Rectal smooth muscle tissue (tissue), 1 donor: ENCODE data around the gene SLC6A3.

Experiments used
- H3K27ac ChIP-seq: one replicate; pipeline ENCODE4 v1.7.0; 2013; ENCODE audit warnings: low read depth, low read length, inconsistent platforms
- H3K27me3 ChIP-seq: one replicate; pipeline ENCODE4 v1.7.0; 2013; ENCODE audit warnings: low read length; ENCODE audit not compliant: control insufficient read depth, insufficient read depth
- H3K36me3 ChIP-seq: one replicate; pipeline ENCODE4 v1.7.0; 2013; ENCODE audit warnings: low read length; ENCODE audit not compliant: control insufficient read depth, insufficient read depth
- H3K4me1 ChIP-seq: one replicate; pipeline ENCODE4 v1.7.0; 2013; ENCODE audit warnings: low read length; ENCODE audit not compliant: control insufficient read depth, insufficient read depth
- H3K4me3 ChIP-seq: one replicate; pipeline ENCODE4 v1.7.0; 2013; ENCODE audit warnings: low read length
- H3K9ac ChIP-seq: one replicate; pipeline ENCODE4 v1.7.0; 2013; ENCODE audit warnings: low read length

Gene SLC6A3

GRCh38 chr5:1483856-1484729 is 38.9 kb upstream of the SLC6A3 start:
- Histone ChIP-seq H3K36me3 (peaks cover 13% of the 10 kb centered on the region), H3K27ac (no peak overlapping the region)

GRCh38 chr5:1483064-1483463 is 37.8 kb upstream of the SLC6A3 start:
- Histone ChIP-seq H3K27me3 (no peaks in the 10 kb centered on the region), H3K27ac (no peak overlapping the region), H3K4me1 (no peaks in the 10 kb centered on the region), H3K9ac (no peak overlapping the region), H3K4me3 (no peak overlapping the region), H3K36me3 (peaks cover 13% of the 10 kb centered on the region)

More at GRCh38 chr5:1483856-1484729, 38.9 kb upstream of the SLC6A3 start:
- Histone ChIP-seq H3K27me3 (no peaks in the 10 kb centered on the region), H3K9ac (no peak overlapping the region), H3K4me3 (no peak overlapping the region), H3K4me1 (no peaks in the 10 kb centered on the region)

- no peak overlapping the region for H3K9ac ChIP-seq
- H3K27ac ChIP-seq = no peak overlapping the region
- H3K27me3 ChIP-seq = no peaks in the 10 kb centered on the region
- H3K4me3 ChIP-seq = no peak overlapping the region
- peaks cover 9% of the 10 kb centered on the region for H3K36me3 ChIP-seq
- H3K4me1 ChIP-seq = no peaks in the 10 kb centered on the region
Observed at GRCh38 chr5:1481959-1482331, 36.7 kb upstream of the SLC6A3 start.

DNA sequence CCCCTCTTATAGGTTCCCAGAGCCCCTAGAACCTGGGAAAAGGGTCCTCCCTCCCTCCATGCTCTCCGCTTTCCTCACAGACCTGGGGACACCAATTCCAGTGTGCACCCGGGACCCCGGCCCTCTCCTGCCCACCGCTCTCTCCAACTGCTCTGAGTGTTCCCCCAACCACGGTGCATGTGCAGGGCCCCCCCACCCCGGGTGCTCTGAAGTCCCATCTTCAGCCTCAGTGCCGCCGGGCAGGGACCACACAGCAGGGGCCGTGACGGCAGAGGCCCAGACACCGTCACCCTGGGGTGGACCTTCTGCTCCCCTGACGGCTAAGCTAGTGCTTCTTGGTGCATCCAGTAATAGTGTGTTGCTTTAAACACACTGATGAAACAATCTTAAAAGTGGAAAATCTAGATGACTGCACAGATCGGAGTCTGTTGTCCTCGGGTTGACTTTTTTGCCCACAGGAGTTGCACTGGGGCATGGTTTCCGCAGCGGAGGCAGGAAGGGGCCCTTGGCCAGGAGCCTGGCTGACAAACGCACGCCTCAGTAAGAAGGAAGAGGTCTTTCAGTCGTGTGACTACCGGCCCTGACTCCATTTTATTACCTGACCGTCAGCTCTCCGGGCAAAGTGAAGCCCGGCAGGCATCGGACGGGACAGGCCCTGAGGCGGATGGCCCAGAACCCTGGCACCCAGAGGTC is 36.2 kb upstream of the SLC6A3 start:
- no peaks in the 10 kb centered on the region for H3K4me1 ChIP-seq
- no peak overlapping the region for H3K9ac ChIP-seq
- no peak overlapping the region for H3K4me3 ChIP-seq
- H3K27ac ChIP-seq = no peak overlapping the region
- peaks cover 7% of the 10 kb centered on the region for H3K36me3 ChIP-seq
- no peaks in the 10 kb centered on the region for H3K27me3 ChIP-seq

DNA sequence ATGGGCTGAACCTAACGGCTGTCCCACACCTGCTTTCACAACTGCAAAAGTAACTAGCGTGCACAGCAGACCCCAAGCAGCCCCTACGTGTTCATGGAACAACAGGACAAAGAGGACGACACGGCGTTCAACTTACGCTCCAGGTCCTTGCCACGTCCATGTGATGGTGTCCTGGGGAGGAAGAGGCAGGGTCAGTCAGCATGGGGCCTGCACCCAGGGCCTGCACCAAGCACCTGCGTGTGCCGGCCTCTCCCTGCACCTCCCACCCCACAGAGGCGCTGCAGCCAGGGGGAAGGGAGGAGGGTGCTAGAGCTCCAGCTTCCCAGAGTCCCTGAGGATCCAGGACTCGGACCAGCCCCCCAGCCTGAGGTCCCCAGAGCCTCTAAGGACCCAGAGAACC is 35.6 kb upstream of the SLC6A3 start:
- no peak overlapping the region for H3K9ac ChIP-seq
- no peak overlapping the region for H3K27ac ChIP-seq
- no peak overlapping the region for H3K4me3 ChIP-seq
- H3K27me3 ChIP-seq = no peaks in the 10 kb centered on the region
- H3K4me1 ChIP-seq = no peaks in the 10 kb centered on the region
- peaks cover 7% of the 10 kb centered on the region for H3K36me3 ChIP-seq

- no peaks in the 10 kb centered on the region for H3K4me1 ChIP-seq
- no peaks in the 10 kb centered on the region for H3K27me3 ChIP-seq
- no peak overlapping the region for H3K27ac ChIP-seq
- H3K4me3 ChIP-seq = no peak overlapping the region
- no peak overlapping the region for H3K9ac ChIP-seq
- peaks cover 7% of the 10 kb centered on the region for H3K36me3 ChIP-seq
Observed at GRCh38 chr5:1480217-1480616, 35.0 kb upstream of the SLC6A3 start.

DNA sequence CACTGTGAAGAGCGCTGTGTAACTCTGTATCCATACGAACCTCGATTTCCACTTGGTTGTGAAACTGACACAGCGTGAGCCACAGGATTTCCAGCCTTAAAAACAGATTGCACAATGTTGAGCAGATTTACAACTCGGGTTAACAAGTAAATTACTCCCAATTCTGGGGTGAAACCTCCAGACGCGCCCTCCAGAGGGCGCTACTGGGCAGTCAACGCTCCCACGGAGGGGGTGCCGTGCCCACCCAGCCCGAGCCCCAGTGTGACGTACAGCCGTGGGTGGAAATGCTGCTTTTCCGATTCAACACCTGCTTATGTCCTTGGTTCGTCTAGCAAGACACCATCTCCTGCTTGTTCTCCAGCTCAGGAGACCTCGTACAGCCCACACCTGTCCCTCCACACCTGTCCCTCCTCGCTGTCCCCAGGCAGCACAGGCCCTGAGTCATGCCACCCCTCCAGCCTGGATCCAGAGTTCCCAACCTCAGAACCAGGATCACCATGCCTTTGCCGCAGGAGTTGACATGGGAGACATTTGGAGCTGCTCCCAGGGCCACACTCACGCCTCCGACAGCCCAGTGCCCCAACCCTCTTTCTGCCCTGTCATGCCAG is 34.4 kb upstream of the SLC6A3 start:
- Histone ChIP-seq H3K4me1 (no peaks in the 10 kb centered on the region), H3K27me3 (no peaks in the 10 kb centered on the region), H3K9ac (no peak overlapping the region), H3K36me3 (peaks cover 7% of the 10 kb centered on the region), H3K4me3 (no peak overlapping the region), H3K27ac (no peak overlapping the region)

DNA sequence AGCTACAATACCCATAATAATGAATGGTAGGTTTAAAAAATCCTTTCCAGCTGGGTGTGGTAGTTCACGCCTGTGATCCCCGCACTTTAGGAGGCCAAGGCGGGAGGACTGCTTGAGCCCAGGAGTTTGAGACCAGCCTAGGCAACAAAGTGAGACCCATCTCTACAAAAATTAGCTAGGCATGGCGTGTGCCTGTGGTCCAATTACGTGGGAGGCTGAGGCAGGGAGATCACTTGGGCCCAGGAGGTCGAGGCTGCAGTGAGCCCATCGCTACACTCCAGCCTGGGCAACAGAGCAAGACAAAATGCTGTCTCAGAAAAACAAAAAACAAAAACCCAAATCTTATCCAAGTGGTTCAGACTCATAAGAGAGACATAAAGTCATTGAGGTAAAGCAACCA is 33.8 kb upstream of the SLC6A3 start:
- Histone ChIP-seq H3K27ac (no peak overlapping the region), H3K9ac (no peak overlapping the region), H3K27me3 (no peaks in the 10 kb centered on the region), H3K4me1 (no peaks in the 10 kb centered on the region), H3K36me3 (peaks cover 7% of the 10 kb centered on the region), H3K4me3 (no peak overlapping the region)

DNA sequence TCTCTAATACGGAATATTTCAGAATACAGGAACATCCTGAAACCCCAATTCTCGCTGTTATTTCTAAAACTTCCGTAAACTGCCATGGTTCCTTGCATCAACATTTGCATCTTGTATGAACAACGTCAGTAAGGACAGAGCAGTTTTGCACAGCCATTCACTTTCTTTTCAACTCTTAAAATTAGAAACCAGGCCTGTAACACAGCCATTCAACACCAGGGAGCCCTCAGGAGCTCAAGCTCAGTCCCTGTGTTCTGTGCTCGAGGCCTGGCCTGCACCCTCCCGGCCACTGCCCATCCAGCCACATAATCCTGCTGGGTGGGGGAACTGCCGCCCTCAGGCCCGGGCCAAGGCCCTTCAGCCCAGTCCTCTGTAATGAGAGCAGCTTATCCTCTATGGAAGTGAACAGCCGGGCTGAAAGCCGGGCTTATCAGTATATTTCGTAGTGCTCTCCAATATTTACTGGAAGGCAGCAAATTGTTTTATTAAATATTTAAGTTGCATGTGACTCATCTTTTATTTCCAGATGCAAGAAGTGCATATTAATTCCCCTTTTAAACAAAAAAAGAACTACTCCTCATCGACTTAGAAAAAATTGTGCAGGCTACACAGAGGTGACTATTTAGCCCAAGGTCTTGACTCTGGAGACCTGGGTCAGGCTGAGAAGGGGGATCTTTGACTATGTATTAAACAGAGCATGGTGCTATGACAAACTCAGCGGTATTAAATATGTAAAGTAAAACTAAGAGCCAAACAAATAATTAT is 33.2 kb upstream of the SLC6A3 start:
- H3K9ac ChIP-seq = no peak overlapping the region
- H3K4me1 ChIP-seq = no peaks in the 10 kb centered on the region
- H3K4me3 ChIP-seq = no peak overlapping the region
- H3K36me3 ChIP-seq = peaks cover 7% of the 10 kb centered on the region
- H3K27ac ChIP-seq = no peak overlapping the region
- no peaks in the 10 kb centered on the region for H3K27me3 ChIP-seq

- Histone ChIP-seq H3K27me3 (no peaks in the 10 kb centered on the region), H3K4me1 (no peaks in the 10 kb centered on the region), H3K9ac (no peak overlapping the region), H3K27ac (no peak overlapping the region), H3K4me3 (no peak overlapping the region), H3K36me3 (peaks cover 7% of the 10 kb centered on the region)
Observed at GRCh38 chr5:1477341-1477740, 32.1 kb upstream of the SLC6A3 start.

GRCh38 chr5:1476967-1477310 is 31.7 kb upstream of the SLC6A3 start:
- H3K9ac ChIP-seq = no peak overlapping the region

More at GRCh38 chr5:1476967-1477310, 31.7 kb upstream of the SLC6A3 start:
- peaks cover 7% of the 10 kb centered on the region for H3K36me3 ChIP-seq
- no peak overlapping the region for H3K4me3 ChIP-seq
- no peak overlapping the region for H3K27ac ChIP-seq
- H3K27me3 ChIP-seq = no peaks in the 10 kb centered on the region
- H3K4me1 ChIP-seq = no peaks in the 10 kb centered on the region
